Stimulated activated CD8-positive, alpha-beta memory T cell treated with anti-CD3 and anti-CD28 coated beads, Interleukin-4, amount 100 ng/mL, for 1 hour (primary cell): Measurements from ENCODE around the gene RBM18.

Experiments
- DNase-seq, 2 donors: peaks; one replicate each; pipeline ENCODE4 v3.0.0-alpha.2; 2020; ENCODE audit warnings: low read depth in 2 of 2, low spot score in 1 of 2

The RBM18 gene

GRCh38 chr9:122223435-122223834, 41.2 kb downstream of the RBM18 start:
- no peak for DNase-seq

DNA sequence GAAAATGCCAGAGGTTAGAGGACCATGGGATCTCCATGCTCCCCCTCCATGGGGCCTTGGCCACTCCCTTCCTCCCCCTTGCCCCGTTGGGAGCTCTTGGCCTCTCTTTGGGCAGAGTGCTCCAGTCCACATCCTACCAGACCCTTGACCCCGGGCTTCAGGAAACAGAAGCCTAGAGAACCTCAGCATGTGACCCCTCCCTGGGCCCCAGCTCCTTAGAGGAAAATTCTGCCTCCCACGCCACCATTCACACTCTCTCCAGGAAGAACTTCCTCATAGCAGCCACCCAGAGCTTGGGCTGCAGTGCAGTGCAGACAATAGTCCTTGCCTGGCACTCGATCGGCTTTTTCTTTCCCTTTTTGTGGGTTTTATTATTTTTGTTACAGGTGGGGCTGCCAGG, 41.8 kb downstream of the RBM18 start:
- DNase-seq = no peak

GRCh38 chr9:122221183-122221811, 43.3 kb downstream of the RBM18 start:
- DNase-seq = no peak

GRCh38 chr9:122220673-122221182, 43.9 kb downstream of the RBM18 start:
- no peak for DNase-seq

- DNase-seq = no peak
Measured at GRCh38 chr9:122219856-122220672, 44.6 kb downstream of the RBM18 start.

GRCh38 chr9:122218935-122219855, 45.4 kb downstream of the RBM18 start:
- DNase-seq = no peak

DNA sequence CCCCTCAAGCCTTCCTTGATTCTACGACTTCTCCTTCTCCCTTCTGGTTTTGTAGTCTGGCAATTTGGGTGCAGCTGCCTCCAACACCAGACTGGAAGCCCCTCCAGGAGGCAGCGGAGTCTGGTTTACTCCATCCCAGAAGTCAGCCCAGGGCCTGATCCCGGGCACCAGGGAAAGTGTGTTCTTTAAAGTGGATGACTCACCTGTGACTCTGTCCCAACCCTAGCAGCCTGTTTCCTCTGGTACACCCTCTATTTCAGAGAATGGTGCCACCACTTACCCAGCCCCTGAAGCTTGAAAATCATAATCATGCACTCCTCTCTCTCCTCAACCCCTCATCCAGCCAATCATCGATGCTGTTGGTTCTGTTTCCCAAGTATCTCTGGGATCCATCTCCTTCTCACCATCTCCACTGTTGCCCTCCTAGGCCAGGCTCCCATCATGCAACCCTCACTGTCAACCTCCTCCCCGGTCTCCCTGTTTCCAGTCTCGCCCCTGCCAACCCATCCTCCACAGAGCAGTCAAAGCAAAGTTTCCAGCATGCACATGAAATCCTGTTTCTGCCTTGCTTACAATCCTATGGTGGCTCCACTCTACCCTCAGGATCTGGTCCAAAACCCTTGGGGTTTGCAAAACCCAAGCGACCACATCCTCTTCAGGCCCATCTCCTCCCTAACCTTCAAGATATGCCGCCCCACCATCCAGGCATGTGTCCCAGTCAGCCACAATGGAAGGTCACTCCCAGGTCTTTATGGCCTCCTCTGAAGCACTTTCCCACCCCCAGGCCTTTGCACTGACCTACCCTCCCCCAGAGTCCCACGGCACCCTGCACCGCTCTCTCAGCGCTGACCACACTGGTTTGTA, 46.3 kb downstream of the RBM18 start:
- no peak for DNase-seq

- no peak for DNase-seq
Measured at GRCh38 chr9:122217640-122218039, 47.0 kb downstream of the RBM18 start.

GRCh38 chr9:122216798-122217418, 47.7 kb downstream of the RBM18 start:
- no peak for DNase-seq

- no peak for DNase-seq
Measured at GRCh38 chr9:122216138-122216797, 48.4 kb downstream of the RBM18 start.

DNA sequence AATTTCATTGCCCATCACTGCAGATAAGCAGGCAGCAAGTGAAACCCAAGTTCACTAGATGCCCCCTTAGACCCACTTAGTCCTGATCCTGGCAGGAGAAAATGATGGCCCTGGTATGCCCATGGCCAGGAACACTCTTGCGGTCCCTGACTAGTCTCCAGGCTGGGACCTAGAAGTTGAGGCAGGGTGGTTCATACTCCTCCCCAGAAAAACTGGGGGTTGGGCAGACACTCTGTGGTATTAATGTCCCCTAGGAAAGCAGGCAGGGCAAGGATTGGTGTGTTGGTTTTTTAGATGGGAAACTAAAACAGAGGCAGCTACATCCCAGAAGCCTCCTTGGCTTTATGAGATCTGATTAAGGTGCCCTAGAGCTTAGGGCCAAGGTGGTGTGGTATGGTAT, 49.0 kb downstream of the RBM18 start:
- no peak for DNase-seq

- DNase-seq = no peak
Measured at GRCh38 chr9:122214507-122214906, 50.1 kb downstream of the RBM18 start.

GRCh38 chr9:122213589-122214413, 50.8 kb downstream of the RBM18 start:
- DNase-seq = peak in 1 of 2 donors; percentile 1

DNA sequence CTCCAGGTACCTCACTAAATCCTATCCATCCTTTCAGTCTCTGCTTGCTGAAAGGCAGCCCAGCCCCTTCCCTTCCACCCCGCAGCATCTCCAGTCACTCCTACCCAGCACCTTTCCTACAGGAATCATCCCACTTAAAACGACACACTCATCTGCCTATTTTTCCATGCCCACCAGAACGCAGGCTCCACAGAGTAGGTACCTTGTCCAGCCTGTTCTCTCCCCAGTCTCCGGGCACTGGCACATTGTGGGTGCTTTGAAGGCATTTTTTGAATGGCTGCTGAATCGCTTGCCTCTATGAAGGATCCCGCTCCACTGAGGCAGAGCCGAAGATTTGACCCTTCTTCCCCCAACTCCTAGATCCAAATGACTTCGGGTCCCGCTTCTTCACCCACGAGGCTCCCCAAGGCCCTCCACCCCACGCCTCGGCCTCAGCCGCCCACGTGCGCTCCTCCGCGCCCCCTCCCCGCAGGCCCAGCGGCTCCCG, 51.5 kb downstream of the RBM18 start:
- no peak for DNase-seq

DNA sequence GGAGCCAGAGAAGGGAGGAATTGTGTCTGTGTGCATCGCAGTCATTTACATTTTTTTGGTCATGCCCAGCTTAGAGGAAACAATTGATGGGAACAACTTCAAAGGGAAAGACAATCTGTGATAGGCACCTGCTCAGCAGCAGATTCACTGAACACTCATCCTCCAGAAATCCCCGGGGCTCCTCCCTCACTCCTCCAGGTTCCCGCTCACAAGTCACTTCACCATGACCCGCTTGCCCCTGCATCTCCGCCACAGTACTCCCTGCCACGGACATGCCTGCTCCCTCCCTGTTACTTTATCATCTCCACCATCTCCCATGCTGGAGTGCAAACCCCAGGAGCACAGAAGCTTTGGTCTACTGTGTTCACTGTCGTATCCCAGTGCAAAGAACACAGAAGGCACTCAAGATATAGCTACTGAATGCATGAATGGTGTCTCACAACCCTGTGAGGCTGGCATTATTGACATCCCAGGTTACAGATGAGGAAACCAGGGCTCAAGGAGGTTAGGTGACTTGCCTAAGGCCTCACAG, 52.1 kb downstream of the RBM18 start:
- DNase-seq = no peak

DNA sequence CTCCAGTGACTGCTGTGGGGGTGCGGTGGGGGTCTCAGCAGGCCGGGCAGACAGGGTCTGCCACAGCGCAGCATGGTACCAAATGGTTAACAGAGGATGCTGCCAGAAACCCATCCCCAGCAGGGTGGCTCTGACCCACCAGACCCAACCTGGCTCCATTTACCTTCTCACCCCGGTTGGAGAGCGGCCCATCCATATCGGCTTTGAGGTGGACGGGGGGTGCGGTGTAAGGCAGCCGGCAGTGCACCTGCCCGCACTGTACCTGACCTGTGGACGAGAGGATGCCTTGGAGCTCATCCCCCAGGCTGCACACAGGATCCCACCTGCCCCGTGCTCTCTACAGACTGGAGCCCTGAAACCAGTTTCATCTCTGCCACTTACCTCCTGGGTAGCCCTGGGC, 55.2 kb downstream of the RBM18 start:
- DNase-seq = no peak

DNA sequence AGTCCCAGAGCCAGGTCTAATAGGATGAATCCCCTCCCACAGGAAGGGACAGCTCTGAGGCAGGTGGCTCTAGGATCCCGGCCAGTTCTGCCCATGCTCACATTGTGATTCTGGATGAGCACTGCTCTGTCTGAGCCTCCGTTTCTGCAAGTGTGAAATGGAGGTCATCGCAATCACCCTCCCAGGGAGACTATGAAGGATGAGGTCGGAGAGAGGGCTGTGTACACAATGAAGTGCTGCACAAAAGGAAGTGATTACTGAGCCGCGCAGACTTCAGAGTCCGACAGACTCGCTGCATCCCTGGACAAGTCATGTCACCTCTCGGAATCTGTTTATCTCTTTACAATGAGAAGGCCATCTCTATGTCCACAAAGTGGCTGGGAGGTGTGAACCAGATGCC, 57.5 kb downstream of the RBM18 start:
- DNase-seq = no peak
